Activated naive CD4-positive, alpha-beta T cell (primary cell): ENCODE data around the gene STK38L.

Source experiments
- DNase-seq, 4 experiments: peaks; one replicate each; lab custom pipeline; 2025; lab: John Stamatoyannopoulos, UW

STK38L gene

DNA sequence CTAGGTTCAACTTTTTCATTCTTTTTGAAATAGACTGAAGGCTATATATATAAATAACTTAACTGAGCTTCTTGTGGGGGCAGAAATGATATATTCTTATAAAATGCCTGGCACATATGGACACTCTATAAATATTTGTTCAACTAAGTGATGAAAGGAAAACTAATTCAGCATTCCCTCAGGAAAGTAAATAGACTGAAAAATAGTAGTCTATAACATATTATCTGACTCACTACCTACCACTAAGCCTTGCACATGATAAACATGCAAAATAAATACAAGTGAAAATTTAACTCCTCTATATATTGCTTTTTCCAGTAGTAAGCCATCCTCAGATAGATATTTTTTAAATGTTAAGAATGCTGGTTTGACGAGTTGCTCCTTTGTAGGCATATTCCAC is 72.9 kb downstream of the STK38L start:
- DNase-seq = no peak

GRCh38 chr12:27319409-27319808 is 75.3 kb downstream of the STK38L start:
- no peak for DNase-seq

- no peak for DNase-seq
Measured at GRCh38 chr12:27319848-27320247, 75.8 kb downstream of the STK38L start.

GRCh38 chr12:27324530-27324929 is 80.4 kb downstream of the STK38L start:
- DNase-seq = no peak

DNA sequence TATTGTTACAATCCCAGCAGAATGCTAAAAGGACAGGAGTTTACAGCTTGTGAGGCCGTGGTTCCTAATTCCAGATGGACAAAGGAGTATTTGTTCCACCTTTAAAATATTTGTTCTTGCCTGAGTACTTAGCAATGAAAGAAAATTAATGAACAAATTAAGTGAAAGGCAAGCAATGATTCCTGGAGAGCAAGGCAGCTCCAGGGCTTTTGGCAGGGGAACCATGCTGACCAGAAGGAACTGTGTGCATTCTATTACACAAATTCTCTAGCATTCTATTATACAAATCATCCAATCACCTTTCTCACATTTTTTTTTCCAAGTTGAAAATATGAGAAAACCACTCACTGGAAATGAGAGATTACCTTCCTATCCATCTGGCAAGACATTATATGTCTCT is 86.8 kb downstream of the STK38L start:
- DNase-seq = no peak

- no peak for DNase-seq
Measured at GRCh38 chr12:27331291-27331926, 87.3 kb downstream of the STK38L start.

GRCh38 chr12:27331927-27332324 is 87.8 kb downstream of the STK38L start:
- DNase-seq = no peak

DNA sequence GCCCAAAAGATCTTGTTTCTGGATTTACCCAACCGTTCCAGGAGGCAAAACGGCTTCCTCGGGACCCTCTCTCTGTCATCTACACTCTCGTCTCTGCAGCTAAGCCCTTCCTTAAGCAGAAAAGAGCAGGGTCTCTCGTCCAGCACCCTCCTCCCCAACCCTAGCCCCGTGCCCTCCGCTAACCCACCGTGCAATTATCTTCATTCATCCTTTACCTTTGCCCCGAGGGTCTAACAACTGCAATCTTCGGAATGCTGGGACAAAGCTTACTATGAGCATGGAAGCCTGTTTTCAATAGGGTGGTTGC is 88.3 kb downstream of the STK38L start:
- no peak for DNase-seq

DNA sequence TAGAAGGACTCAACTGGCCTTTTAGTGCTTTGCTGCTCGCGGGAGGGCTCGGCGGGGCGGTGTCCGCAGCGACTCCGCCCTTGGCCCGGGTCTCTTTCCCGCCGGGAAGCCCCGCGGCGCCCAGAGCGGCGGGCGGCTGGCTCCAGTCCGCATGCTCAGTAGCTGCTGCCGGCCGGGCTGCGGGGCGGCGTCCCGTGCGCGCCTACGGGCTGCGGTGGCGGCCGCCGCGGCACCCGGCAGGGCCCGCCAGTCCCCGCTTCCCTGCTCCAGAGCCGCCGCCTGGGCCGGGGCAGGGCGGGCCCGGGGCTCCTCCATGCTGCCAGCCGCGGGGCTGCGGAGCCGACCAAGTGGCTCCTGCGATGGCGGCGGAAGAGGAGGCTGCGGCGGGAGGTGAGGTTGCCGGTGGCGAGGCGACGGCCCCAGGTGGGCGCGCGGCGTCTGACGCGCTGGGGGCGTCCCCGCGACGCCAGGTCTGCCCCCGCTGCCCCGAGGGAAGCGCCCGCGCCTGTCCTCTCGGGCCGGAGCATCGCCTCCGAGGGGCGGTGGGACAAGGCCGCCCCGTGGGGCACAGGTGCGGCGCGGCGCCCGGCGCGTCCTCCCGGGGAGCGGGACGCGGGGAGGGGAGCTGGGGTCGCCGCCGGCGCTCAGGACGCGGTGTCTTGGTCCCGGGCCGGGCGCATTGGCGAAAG is 88.8 kb downstream of the STK38L start, which contains the start of gene BMAL2:
TSS of gene BMAL2 (plus strand) at position 123 of the 689 bp plus-strand sequence. CDS start at position 360, 237 bp downstream.
- peak in 1 of 4 experiments; percentile 4 for DNase-seq

- peak in 1 of 4 experiments; percentile 5 for DNase-seq
Measured at GRCh38 chr12:27333403-27334009, 89.4 kb downstream of the STK38L start.

DNA sequence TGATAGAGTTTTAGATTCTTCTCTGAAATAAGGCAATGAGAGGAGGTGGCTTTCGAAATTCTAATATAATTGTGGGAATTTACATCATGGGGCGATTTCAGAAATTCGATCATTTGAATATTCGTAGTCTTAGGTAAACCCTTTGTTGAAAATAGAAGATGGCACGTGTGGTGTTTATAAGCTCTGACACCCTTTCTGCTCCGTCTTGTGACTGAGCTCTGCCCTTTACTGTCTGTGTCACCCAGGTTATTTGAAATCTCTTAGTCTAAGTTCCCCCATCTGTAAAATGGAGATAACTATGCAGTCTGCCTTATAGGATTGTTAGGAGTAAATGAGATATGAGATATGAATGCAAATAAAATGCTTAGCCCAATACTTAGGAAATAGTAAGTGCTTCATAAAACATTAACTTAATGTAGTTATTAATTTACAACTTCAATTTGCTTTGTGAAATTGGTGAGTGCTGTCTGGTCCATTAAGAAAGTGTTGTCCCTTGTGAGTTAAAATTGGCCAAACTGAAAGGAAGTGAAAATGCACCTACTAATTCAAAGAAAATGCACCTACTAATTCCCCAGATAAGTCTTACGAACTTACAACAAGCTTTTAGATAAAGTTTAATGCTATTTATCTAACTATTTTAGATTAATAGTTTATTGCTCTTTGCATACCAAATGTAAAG is 90.1 kb downstream of the STK38L start:
- no peak for DNase-seq

DNA sequence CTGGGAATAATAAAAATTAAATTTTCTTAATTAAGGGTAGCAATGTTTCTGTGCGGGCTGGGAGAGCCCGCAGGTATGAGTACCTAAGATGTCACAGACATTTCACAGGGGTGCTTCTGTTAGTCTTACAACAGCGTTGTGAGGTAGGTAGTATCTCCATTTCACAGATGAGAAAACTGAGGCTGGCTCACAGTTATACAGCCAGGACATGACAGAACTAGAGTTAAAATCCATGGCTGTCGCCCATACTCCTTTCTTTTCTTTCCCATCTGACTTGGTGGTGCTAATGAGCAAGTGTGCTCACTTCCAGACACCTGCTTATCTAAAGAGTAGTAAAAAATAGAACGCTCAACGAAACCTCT is 90.6 kb downstream of the STK38L start:
- no peak for DNase-seq

DNA sequence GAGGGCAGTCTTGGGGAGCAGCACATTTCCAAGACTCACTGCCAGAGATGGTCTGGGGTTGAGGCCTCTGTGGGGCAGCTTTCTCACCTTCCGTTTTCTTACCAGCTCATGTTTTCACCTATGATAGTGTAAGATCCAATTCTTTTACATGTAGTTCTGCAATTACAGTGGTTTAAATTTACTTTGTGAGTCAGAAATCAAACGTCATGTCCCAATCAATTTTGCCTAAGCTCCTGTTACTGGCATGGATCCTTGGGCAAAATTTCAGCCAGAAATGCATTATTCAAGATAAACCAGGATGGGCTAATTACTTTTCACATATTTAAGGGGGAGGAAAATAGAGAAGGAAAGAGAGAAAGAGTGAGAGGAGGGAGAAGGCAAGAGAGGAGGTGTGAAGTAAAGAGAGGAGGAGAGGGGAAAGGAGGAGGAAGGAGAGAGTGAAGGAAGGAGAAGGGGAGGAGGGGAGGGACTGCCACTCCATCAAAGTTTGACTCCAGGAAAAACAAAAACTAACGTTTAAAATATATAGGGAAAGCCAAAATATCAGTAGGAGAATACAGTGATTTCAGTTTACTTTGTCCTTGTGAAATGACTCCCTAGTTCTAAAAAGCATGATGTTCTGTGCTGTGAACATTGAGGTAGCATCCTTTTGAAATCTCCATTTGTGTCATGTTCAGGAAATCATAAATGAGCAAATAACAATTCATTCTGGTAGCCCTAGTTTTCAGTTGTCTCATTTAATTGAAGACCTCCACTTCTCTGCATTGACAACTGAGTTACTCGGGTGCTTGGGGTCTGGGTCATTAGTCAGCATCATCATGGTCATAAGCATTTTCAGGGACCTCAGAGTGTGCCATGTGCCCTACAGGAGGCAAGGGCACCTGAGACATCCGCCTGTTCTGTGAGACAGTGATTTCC is 91.5 kb downstream of the STK38L start:
- no peak for DNase-seq

- no peak for DNase-seq
Measured at GRCh38 chr12:27336282-27336653, 92.2 kb downstream of the STK38L start.

DNA sequence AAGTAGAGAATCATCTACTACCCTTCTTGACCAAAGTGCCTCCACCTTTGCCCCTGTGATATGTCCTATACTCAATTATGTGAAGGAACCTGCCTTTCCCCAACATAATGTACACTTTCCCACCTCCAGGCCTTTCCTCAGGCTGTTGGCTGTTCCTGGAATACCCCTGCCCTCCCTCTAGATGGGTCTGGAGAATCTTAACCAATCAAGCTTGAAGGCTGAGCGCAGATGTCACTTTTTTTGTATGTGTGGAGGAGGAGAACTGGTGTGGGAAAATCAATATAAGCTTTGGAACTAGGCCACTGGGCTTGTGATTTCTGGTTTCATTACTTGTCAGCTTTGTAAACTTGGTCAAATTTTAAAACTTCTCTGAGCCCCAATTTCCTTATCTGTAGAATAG is 93.3 kb downstream of the STK38L start:
- no peak for DNase-seq

GRCh38 chr12:27338473-27338872 is 94.4 kb downstream of the STK38L start:
- DNase-seq = no peak

- no peak for DNase-seq
Measured at GRCh38 chr12:27340971-27341370, 96.9 kb downstream of the STK38L start.

GRCh38 chr12:27342536-27342935 is 98.5 kb downstream of the STK38L start:
- no peak for DNase-seq

- DNase-seq = no peak
Measured at GRCh38 chr12:27343255-27344000, 99.3 kb downstream of the STK38L start.

- no peak for DNase-seq
Measured at GRCh38 chr12:27344246-27344645, 100.2 kb downstream of the STK38L start.

DNA sequence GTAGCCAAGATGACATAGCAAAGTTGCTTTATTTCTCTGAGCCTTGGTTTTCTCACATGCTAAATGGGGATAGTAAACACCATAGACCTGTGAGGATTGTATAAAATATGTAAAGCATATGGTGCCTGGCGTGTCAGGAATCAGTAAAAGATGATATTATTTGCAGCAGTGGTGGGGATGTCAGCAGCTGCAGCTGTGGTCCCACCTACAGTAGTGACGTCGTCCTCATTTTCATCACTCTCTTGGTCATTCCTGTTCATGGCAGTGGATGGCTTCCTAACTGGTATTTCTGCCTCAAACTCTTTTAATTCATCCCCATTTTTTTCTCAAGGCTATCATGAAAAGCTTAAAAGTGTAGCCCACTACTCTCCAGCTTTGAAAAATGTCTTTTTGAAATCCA is 100.7 kb downstream of the STK38L start:
- DNase-seq = no peak
